ENCODE results near the gene PER3. TPM values are rescaled to one million over a fixed set of nuclear protein-coding genes. Genes with fewer than 3 reads are reported as not detected.

PER3 gene
- total RNA-seq, 4 donors from 2014 or later: 21.6 to 49.8 (median 35.8) TPM

DNA sequence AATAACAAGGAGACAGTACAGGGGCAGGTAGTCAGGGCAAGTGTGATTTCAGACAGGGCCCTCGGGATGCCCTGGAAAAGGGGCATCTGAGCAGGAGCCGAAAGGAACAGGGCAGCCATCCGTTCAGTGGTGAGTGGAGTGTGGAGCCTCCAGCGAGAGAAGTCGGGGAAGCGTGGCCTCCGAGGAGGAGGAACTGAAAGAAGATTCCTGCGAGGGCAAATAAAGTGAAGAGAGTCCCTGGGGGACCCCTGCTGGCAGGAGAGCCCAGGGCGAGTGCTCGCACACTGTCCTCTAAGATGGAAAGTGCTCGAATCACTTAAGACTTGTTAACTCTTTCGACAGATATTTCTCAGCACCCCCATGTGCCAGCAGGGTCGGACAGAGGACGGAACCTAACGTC lies 72.3 kb downstream of the PER3 start:
- no peaks in the 10 kb centered on the region for H3K27me3 ChIP-seq
- DNase-seq (ENCODE audit: low spot score in 2 of 2): no peak
- no peaks in the 10 kb centered on the region for H3K36me3 ChIP-seq
- H3K4me3 ChIP-seq: no peak overlapping the region
- H3K9me3 ChIP-seq: no peaks in the 10 kb centered on the region
- WGBS, 2 donors: 41 to 50% methylated on average over 15 of the region's 15 CpGs
- no peak overlapping the region for H3K27ac ChIP-seq
- H3K4me1 ChIP-seq: no peaks in the 10 kb centered on the region
- no peak for TF ChIP-seq POLR2A (IDR thresholded peaks at IDR 0.05)
- no peak for TF ChIP-seq EP300 (IDR thresholded peaks at IDR 0.05)
- TF ChIP-seq CTCF (IDR thresholded peaks at IDR 0.05): no peak

DNA sequence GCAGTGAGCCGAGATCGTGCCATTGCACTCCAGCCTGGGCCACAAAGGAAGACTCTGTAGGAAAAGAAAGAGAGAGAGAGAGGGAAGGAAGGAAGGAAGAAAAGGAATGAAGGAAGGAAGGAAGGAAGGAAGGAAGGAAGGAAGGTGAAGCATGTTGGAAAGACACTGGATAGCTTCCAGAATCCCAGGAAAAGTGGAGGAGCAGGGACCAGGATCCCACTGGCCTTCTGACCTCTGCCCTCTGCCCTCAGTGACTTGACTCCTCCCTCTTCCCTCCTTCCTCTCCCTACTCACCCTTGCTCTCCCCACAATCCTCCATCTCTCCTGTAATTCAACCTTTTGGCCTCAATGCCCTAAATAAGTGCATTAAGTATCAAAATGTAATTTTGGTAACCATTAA lies 72.9 kb downstream of the PER3 start:
- TF ChIP-seq POLR2A (IDR thresholded peaks at IDR 0.05) (no peak), EP300 (IDR thresholded peaks at IDR 0.05) (no peak), CTCF (IDR thresholded peaks at IDR 0.05) (no peak)
- Histone ChIP-seq H3K4me3 (no peak overlapping the region), H3K36me3 (no peaks in the 10 kb centered on the region), H3K27me3 (no peaks in the 10 kb centered on the region), H3K4me1 (no peaks in the 10 kb centered on the region), H3K9me3 (no peaks in the 10 kb centered on the region), H3K27ac (no peak overlapping the region)
- DNase-seq (ENCODE audit: low spot score in 2 of 2): no peak
- 53 to 56% methylated on average over 2 of the region's 2 CpGs for whole genome bisulfite sequencing, 2 donors

DNA sequence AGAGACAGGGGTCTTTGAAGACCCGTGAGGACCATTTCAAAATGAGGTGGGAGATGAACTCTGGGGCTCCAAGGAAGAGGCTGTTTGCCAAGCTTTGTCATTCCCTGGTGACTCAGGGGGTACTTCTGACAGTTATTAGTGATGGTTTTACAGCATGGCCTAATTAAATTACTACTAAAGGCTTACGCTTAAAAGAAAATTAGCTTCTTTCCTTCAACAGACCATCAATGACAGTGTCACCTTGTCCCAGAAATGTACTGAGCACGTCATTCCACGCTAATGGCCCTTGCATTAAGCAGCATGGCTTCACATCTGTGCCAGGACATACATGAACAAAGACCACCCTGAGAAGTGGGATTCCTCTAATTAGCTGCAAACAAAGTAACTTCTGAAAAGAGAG lies 73.9 kb downstream of the PER3 start:
- Histone ChIP-seq H3K36me3 (no peaks in the 10 kb centered on the region), H3K27me3 (no peaks in the 10 kb centered on the region), H3K9me3 (no peaks in the 10 kb centered on the region), H3K4me3 (no peak overlapping the region), H3K4me1 (no peaks in the 10 kb centered on the region), H3K27ac (no peak overlapping the region)
- 47 to 50% methylated on average over 4 of the region's 4 CpGs for WGBS, 2 donors
- no peak for DNase-seq (ENCODE audit: low spot score in 2 of 2)
- TF ChIP-seq CTCF (IDR thresholded peaks at IDR 0.05) (no peak), POLR2A (IDR thresholded peaks at IDR 0.05) (no peak), EP300 (IDR thresholded peaks at IDR 0.05) (no peak)

DNA sequence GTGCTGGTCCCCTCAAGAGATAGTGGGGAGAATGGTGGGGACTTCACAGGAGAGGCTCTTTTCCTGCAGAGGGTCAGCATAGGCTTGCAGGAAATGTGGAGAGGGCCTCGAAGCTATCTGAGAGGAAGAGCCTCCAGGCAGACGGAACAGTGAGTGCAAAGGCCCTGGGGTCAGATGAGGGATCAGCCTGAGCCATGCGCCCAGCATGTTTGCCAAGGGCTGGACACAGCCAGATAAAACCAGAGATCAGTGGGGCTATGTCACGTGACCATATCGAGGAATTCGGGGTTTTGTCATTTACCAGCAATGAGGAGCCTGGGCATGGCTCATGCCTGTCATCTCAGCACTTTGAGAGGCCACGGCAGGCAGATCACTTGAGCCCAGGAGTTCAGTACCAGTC lies 75.3 kb downstream of the PER3 start:
- DNase-seq (ENCODE audit: low spot score in 2 of 2): no peak
- Histone ChIP-seq H3K27me3 (no peaks in the 10 kb centered on the region), H3K4me3 (no peak overlapping the region), H3K4me1 (no peaks in the 10 kb centered on the region), H3K27ac (no peak overlapping the region), H3K36me3 (no peaks in the 10 kb centered on the region), H3K9me3 (no peaks in the 10 kb centered on the region)
- no peak for TF ChIP-seq CTCF (IDR thresholded peaks at IDR 0.05)
- no peak for TF ChIP-seq POLR2A (IDR thresholded peaks at IDR 0.05)
- no peak for TF ChIP-seq EP300 (IDR thresholded peaks at IDR 0.05)
- WGBS, 2 donors: 86 to 95% methylated on average over 7 of the region's 7 CpGs

DNA sequence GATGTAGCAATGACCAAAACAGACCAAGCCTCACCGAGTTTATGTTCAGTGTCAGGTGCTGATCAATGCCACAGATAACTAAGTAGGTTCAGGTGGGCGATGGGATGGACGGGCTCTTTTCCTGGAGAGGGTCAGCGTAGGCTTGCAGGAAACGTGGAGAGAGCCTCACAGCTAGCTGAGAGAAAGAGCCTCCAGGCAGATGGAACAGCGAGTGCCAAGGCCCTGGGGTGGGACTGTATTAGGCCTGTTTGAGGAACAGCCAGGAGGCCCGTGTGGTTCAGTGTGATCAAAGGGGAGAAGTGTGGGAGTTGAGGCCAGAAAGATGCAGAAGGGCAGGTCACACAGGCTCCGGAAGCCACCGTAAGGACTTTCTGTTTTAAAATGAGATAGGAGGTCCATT lies 76.0 kb downstream of the PER3 start:
- no peaks in the 10 kb centered on the region for H3K4me1 ChIP-seq
- no peak overlapping the region for H3K4me3 ChIP-seq
- no peak overlapping the region for H3K27ac ChIP-seq
- DNase-seq (ENCODE audit: low spot score in 2 of 2): no peak
- no peaks in the 10 kb centered on the region for H3K27me3 ChIP-seq
- no peaks in the 10 kb centered on the region for H3K36me3 ChIP-seq
- TF ChIP-seq POLR2A (IDR thresholded peaks at IDR 0.05) (no peak), CTCF (IDR thresholded peaks at IDR 0.05) (no peak), EP300 (IDR thresholded peaks at IDR 0.05) (no peak)
- no peaks in the 10 kb centered on the region for H3K9me3 ChIP-seq
- 79 to 81% methylated on average over 9 of the region's 9 CpGs for WGBS, 2 donors
